A673 (cell line): Measurements from ENCODE around the gene PRKX.
"Not testable (repeated sequence)": the region's sequence is repeated elsewhere in the genome, so short reads cannot be mapped to it uniquely, and the experiment has no call there.

ENCODE experiments used
- EZH2 ChIP-seq: fragments of 200-600 bp; sonication (generic); IDR thresholded peaks from 2 replicates; pipeline ENCODE4 v1.6.1; 2017; ENCODE audit warnings: borderline replicate concordance, low read depth, mild to moderate bottlenecking, mixed read lengths, antibody characterized with exemption, low read length; ENCODE audit not compliant: poor library complexity, severe bottlenecking
- TF ChIP-seq, protein P1 (sequence below): fragments of 300-800, 200-600 bp; sonication (generic); conservative IDR thresholded peaks from 2 replicates; pipeline ENCODE4 v1.5.1; 2017; ENCODE audit warnings: low read depth, mild to moderate bottlenecking, antibody characterized with exemption, low read length, moderate library complexity, mixed read lengths

GRCh38 chrX:3701445-3701928, 12.0 kb downstream of the PRKX start:
- not testable (repeated sequence) for TF ChIP-seq EZH2
- TF ChIP-seq, protein P1, sequence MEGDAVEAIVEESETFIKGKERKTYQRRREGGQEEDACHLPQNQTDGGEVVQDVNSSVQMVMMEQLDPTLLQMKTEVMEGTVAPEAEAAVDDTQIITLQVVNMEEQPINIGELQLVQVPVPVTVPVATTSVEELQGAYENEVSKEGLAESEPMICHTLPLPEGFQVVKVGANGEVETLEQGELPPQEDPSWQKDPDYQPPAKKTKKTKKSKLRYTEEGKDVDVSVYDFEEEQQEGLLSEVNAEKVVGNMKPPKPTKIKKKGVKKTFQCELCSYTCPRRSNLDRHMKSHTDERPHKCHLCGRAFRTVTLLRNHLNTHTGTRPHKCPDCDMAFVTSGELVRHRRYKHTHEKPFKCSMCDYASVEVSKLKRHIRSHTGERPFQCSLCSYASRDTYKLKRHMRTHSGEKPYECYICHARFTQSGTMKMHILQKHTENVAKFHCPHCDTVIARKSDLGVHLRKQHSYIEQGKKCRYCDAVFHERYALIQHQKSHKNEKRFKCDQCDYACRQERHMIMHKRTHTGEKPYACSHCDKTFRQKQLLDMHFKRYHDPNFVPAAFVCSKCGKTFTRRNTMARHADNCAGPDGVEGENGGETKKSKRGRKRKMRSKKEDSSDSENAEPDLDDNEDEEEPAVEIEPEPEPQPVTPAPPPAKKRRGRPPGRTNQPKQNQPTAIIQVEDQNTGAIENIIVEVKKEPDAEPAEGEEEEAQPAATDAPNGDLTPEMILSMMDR = not testable (repeated sequence)
